K562 (cell line): ENCODE measurements around the gene MT2A. TPM values are rescaled to one million over a fixed set of nuclear protein-coding genes. Genes with fewer than 3 reads are reported as not detected.

Source experiments
- AFF4 ChIP-seq: sonication (generic); formaldehyde crosslinking; IDR thresholded peaks from 2 replicates; pipeline ENCODE4 v1.8.0; 2023; ENCODE audit warnings: mild to moderate bottlenecking, missing genetic modification reagents
- BCOR ChIP-seq: fragments of 450-650 bp; IDR thresholded peaks from 2 replicates; pipeline ENCODE4 v1.6.1; 2016
- CBX1 ChIP-seq: sonication (generic); IDR thresholded peaks from 2 replicates; pipeline ENCODE4 v1.6.1; 2016; ENCODE audit warnings: antibody characterized with exemption, low read depth, mild to moderate bottlenecking
- CREB1 ChIP-seq, 2 experiments: sonication (generic) in 1 of 2; formaldehyde crosslinking in 1 of 2; IDR thresholded peaks; 2 replicates each; pipeline versions ENCODE4 v1.6.1 to v1.8.0; 2012 to 2022; ENCODE audit warnings: inconsistent platforms in 1 of 2, mild to moderate bottlenecking in 1 of 2, missing genetic modification reagents in 1 of 2, moderate library complexity in 1 of 2
- CREM ChIP-seq: IDR thresholded peaks from 2 replicates; pipeline ENCODE4 v1.6.1; 2014; ENCODE audit warnings: antibody characterized with exemption, low read depth
- KAT7 ChIP-seq: sonication (generic); formaldehyde crosslinking; IDR thresholded peaks from 2 replicates; pipeline ENCODE4 v1.8.0; 2022; ENCODE audit warnings: missing genetic modification reagents, mild to moderate bottlenecking, borderline replicate concordance
- MYC ChIP-seq, 2 experiments: fragments of 250-450 bp in 1 of 2; sonication (Bioruptor Pico) in 1 of 2; IDR thresholded peaks; 2 replicates each; pipeline versions ENCODE4 v1.5.1 to v1.6.1; 2012 to 2021; ENCODE audit warnings: low read depth in 2 of 2, borderline replicate concordance in 1 of 2, improper control_type of control experiment in 1 of 2, low read length in 1 of 2, mild to moderate bottlenecking in 1 of 2, moderate library complexity in 1 of 2
- NR3C1 ChIP-seq: sonication (generic); formaldehyde crosslinking; IDR thresholded peaks from 2 replicates; pipeline ENCODE4 v1.8.1; 2022; ENCODE audit warnings: missing genetic modification reagents
- REST ChIP-seq, 2 experiments: fragments of 450-650 bp; formaldehyde crosslinking in 1 of 2; IDR thresholded peaks; 2 replicates each; pipeline versions ENCODE4 v1.4.0 to v1.6.1; 2014 to 2020; ENCODE audit warnings: mild to moderate bottlenecking in 2 of 2, borderline replicate concordance in 1 of 2, low read depth in 1 of 2
- STAG1 ChIP-seq: sonication (generic); formaldehyde crosslinking; IDR thresholded peaks from 2 replicates; pipeline ENCODE4 v1.5.0; 2020; ENCODE audit warnings: missing genetic modification reagents, borderline replicate concordance
- STAT5A ChIP-seq: IDR thresholded peaks from 2 replicates; pipeline ENCODE4 v1.6.1; 2012; ENCODE audit warnings: low read length, inconsistent platforms, borderline replicate concordance
- TBP ChIP-seq: optimal IDR thresholded peaks from 2 replicates; pipeline ENCODE3; 2011; ENCODE audit warnings: low read depth, low read length, improper control_type of control experiment
- XRCC3 ChIP-seq: fragments of 450-650 bp; IDR thresholded peaks from 2 replicates; pipeline ENCODE4 v1.6.1; 2017; ENCODE audit warnings: mild to moderate bottlenecking, moderate library complexity
- ZNF165 ChIP-seq: fragments of 250-450 bp; sonication (Bioruptor Pico); IDR thresholded peaks from 2 replicates; pipeline ENCODE4 v1.4.0; 2020; ENCODE audit warnings: borderline replicate concordance
- ZNF3 ChIP-seq: fragments of 250-450 bp; sonication (Bioruptor Pico); IDR thresholded peaks from 2 replicates; pipeline ENCODE4 v1.5.0; 2021; ENCODE audit warnings: mild to moderate bottlenecking, moderate library complexity
- ZNF584 ChIP-seq: fragments of 200-800 bp; sonication (Bioruptor generic); IDR thresholded peaks from 2 replicates; pipeline ENCODE4 v1.6.1; 2016; ENCODE audit warnings: low read depth, mild to moderate bottlenecking, missing genetic modification characterization, missing compliant biosample characterization
- polyA plus RNA-seq, 8 experiments: library from polyadenylated mRNA; depleted of rRNA in 4 of 8; stranded (reverse) in 5 of 8; unstranded in 3 of 8; fragments of >200 nt; fragmentation: Nextera tagmentation in 2 of 8; fragmentation: Illumina TruSeq in 1 of 8; extraction: Ambion mirVana in 2 of 8; extraction: Trizol in 1 of 8; gene quantifications; 2 replicates each; pipeline versions ENCODE4 v1.2.1 to v1.2.3, GENCODE V29; 2011 to 2014; ENCODE audit warnings: inconsistent platforms in 1 of 8, missing spikeins in 1 of 8
- total RNA-seq, 7 experiments: library from RNA; depleted of rRNA in 6 of 7; stranded (reverse); fragments of >200 nt in 6 of 7; fragmentation: Illumina TruSeq in 2 of 7; extraction: Trizol in 2 of 7; gene quantifications; 2 replicates each; pipeline versions ENCODE4 v1.2.1 to v1.2.3, GENCODE V29; 2011 to 2021; ENCODE audit warnings: low replicate concordance in 1 of 7

MT2A gene
- total and polyA plus RNA-seq, 9 of the 15 experiments (the other 6 are each of a cell fraction or from before 2014, with no cell fraction given) = 2.0 to 16.9 (median 8.5) TPM

- TF ChIP-seq STAT5A = no peak
- no peak for TF ChIP-seq CBX1
- no peak for TF ChIP-seq NR3C1 (CRISPR knock-in tag)
- peak; percentile 75 for TF ChIP-seq BCOR
- TF ChIP-seq ZNF3 (CRISPR knock-in tag) = no peak
- peak; percentile 84 for TF ChIP-seq REST (IDR thresholded peaks at IDR 0.05; ENCODE audit: borderline replicate concordance)
- no peak for TF ChIP-seq REST (CRISPR knock-in tag; IDR thresholded peaks at IDR 0.05; ENCODE audit: low read depth)
- TF ChIP-seq MYC (IDR thresholded peaks at IDR 0.05; ENCODE audit: low read depth, low read length) = no peak
- TF ChIP-seq MYC (CRISPR knock-in tag; IDR thresholded peaks at IDR 0.05; ENCODE audit: borderline replicate concordance, low read depth) = no peak
- TF ChIP-seq TBP = no peak
- no peak for TF ChIP-seq XRCC3
- TF ChIP-seq ZNF165 (CRISPR knock-in tag) = no peak
- peak; percentile 55; the same call in 1 of the 2 replicates for TF ChIP-seq STAG1 (CRISPR knock-in tag)
- TF ChIP-seq CREM = peak; percentile 32; the same call in 1 of the 2 replicates
- TF ChIP-seq CREB1 (IDR thresholded peaks at IDR 0.05) = no peak
- no peak for TF ChIP-seq CREB1 (CRISPR knock-in tag; IDR thresholded peaks at IDR 0.05)
- no peak for TF ChIP-seq ZNF584
- no peak for TF ChIP-seq KAT7 (CRISPR knock-in tag)
- TF ChIP-seq AFF4 (CRISPR knock-in tag) = no peak
Measured at GRCh38 chr16:56576585-56577299, 31.6 kb upstream of the MT2A start (continued).
